ENCODE results near the gene PAFAH2. TPM values are rescaled to one million over a fixed set of nuclear protein-coding genes. Genes with fewer than 3 reads are reported as not detected.

Gene PAFAH2
- total and polyA plus RNA-seq, 2 of the 13 experiments (the other 11 are each of a cell fraction or from before 2014, with no cell fraction given), result 6.9 to 9.4 TPM

- Histone ChIP-seq H3K79me2 (ENCODE audit: insufficient read depth, low read length) (no peaks in the 10 kb centered on the region), H3K27me3 (ENCODE audit: control insufficient read depth in 1 of 2, insufficient read depth in 2 of 2, low read length in 2 of 2) (peaks cover 0 to 20% of the 10 kb centered on the region in 2 experiments; a peak in 4 of 5 replicates), H3K4me1 (ENCODE audit: insufficient read depth, low read length) (peaks cover 91% of the 10 kb centered on the region), H3K9ac (ENCODE audit: insufficient read depth, low read depth, low read length) (no peak overlapping the region), H3K4me3 (replicated peaks in 1 of 3; ENCODE audit: insufficient read depth in 1 of 3, low read depth in 2 of 3, low read length in 3 of 3) (no peak overlapping the region), H3K9me3 (ENCODE audit: low read length) (no peaks in the 10 kb centered on the region), H3K36me3 (replicated peaks in 1 of 2; ENCODE audit: control insufficient read depth in 1 of 2, insufficient read depth in 2 of 2, low read length in 2 of 2) (no peaks in the 10 kb centered on the region), H3K4me2 (ENCODE audit: low read depth, low read length) (peak overlapping the region; percentile 68), H4K20me1 (ENCODE audit: insufficient read depth, low read length) (no peaks in the 10 kb centered on the region), H2AFZ (ENCODE audit: low read length) (no peak overlapping the region), H3K27ac (ENCODE audit: extremely low read length, insufficient read depth, low read length) (no peak overlapping the region)
- BruUV-seq (replicated peaks), result no TSS peak
- ATAC-seq, result no peak
- CTCF ChIA-PET (ENCODE audit: low intra/inter-chr PET ratio, low total read pairs), result no interaction called here
- 26% methylated on average over 5 of the region's 5 CpGs for WGBS (ENCODE audit: low lambda C conversion rate)
- no peak for DNase-seq (ENCODE audit: low spot score)
- in situ Hi-C loops (cut with HindIII; ENCODE audit: extremely low pct_ligation_motif_present, low pct_unique_long_range_greater_than_20kb) (no loop called here), intact Hi-C loops (cut with micrococcal nuclease; ENCODE audit: unreplicated experiment) (no loop called here)
- POLR2A ChIA-PET, result no interaction called here
- TF ChIP-seq ZNF180 (CRISPR knock-in tag; IDR thresholded peaks at IDR 0.05; ENCODE audit: borderline replicate concordance, low read depth) (no peak), TARDBP (CRISPR knock-in tag; IDR thresholded peaks at IDR 0.05) (no peak), HBP1 (CRISPR knock-in tag; IDR thresholded peaks at IDR 0.05; ENCODE audit: low read depth) (no peak), RERE (CRISPR knock-in tag; IDR thresholded peaks at IDR 0.05; ENCODE audit: low read depth) (no peak), NFKB2 (CRISPR knock-in tag; IDR thresholded peaks at IDR 0.05; ENCODE audit: borderline replicate concordance) (no peak)
- no peak for FAIRE-seq
Observed at GRCh38 chr1:26025517-26025916, 27.7 kb upstream of the PAFAH2 start.
